Parietal lobe (tissue), 1 donor: ENCODE data around the gene TIGD7. TPM values are rescaled to one million over a fixed set of nuclear protein-coding genes. Genes with fewer than 3 reads are reported as not detected.

Experiments used
- total RNA-seq: library from RNA; depleted of rRNA; stranded (reverse); fragments of >200 nt; gene quantifications from one replicate; pipeline ENCODE4 v1.2.3, GENCODE V29; 2014

TIGD7 gene, protein sequence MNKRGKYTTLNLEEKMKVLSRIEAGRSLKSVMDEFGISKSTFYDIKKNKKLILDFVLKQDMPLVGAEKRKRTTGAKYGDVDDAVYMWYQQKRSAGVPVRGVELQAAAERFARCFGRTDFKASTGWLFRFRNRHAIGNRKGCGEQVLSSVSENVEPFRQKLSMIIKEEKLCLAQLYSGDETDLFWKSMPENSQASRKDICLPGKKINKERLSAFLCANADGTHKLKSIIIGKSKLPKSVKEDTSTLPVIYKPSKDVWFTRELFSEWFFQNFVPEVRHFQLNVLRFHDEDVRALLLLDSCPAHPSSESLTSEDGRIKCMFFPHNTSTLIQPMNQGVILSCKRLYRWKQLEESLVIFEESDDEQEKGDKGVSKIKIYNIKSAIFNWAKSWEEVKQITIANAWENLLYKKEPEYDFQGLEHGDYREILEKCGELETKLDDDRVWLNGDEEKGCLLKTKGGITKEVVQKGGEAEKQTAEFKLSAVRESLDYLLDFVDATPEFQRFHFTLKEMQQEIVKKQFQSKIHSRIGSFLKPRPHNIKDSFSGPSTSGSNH
- total RNA-seq, result 24.1 TPM

DNA sequence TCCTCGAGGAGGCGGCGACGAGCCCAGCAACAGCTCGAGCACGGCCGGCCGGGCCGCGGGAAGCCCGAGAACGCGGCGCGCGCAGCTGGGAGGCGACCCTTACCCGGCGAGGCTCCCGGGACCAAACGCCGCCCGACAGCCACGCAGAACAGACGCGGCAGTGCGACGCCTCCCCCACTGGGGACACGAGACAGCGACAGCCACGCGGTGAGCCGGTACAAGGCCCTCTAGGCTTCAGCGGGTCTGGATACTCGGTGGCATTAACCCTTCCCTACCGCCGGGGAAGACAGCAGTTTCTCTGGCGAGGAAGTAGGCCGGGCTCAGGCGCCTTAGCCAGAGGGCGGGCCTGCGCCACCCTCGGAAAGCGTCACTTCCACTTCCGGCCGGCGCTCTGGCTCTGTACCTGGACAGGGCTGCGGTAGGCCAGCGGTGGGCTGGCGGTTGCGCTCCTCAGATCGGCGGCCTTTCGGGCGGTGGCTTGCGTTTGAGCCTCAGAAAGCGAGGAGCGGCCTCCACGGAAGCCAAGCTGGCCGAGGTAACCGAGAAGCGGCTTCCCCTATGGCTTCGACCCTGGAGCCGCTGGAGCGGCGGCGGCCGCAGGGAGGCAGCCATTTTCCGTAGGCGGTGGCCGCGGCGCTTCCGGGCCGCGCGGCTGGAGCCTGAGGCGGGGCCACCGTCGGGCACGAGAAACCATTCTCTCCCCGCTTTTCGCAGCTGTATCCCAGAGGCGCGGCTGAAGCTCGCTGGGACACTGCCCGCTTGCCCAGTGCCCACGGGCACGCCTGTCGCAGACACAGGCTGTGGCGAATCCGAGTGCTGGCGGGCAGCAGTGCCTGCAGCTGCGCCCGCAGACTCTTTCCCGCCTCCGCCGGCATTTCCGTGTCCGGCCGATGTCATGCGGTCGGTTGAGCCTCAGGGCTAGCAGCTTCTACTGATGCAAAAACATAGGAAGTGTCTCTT lies at the start of gene TIGD7, which contains the start of gene ZNF75A:
TIGD7 (minus strand) TSS at position 322 of the 960 bp plus-strand sequence. CDS start 4,816 bp downstream, outside the sequence.
ZNF75A (plus strand) TSS at position 389 of the 960 bp plus-strand sequence. CDS start 2,932 bp downstream, outside the sequence.

DNA sequence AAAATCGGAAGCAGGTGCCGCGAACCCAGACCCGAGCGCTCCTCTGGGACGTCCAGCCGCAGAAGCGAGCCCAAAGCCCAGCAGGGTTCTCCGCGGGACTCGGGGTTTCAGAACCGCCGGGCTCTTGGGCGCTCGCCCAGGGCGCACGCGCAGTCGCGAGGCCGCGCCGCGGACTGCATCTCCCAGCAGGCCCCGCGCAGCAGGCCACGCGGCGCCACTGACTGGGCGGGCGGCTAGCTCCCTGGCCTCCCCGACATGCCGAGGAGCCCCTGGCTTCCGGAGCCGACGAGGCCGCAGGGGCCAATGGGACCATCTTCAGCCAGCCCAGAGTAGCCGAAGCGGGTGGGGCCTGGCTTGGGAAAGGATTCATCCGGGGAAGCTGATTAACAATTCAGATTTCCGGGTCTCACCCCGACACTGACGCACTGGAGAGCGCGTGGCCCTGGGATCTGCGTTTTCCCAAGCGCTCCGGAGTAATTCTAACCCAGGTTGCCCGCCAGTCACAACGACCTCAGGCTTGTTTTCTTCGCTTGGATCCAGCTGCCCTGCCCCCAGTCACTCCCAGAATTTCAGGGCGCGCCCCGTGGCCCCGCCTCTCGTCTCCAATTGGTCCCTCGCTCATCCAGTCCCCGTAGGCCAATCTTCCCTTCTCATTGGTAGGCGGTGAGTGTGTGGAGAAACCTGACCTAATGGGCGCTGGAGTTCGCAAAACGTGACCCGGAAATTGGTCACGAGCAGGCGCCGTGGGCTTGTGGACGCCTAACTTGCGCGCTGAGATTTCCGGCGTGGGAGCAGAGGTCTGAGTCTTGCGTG lies 22.3 kb downstream of the TIGD7 start, which contains the start of gene ZNF263:
ZNF263 (plus strand) TSS at position 762 of the 813 bp plus-strand sequence. CDS start 328 bp downstream, outside the sequence.

DNA sequence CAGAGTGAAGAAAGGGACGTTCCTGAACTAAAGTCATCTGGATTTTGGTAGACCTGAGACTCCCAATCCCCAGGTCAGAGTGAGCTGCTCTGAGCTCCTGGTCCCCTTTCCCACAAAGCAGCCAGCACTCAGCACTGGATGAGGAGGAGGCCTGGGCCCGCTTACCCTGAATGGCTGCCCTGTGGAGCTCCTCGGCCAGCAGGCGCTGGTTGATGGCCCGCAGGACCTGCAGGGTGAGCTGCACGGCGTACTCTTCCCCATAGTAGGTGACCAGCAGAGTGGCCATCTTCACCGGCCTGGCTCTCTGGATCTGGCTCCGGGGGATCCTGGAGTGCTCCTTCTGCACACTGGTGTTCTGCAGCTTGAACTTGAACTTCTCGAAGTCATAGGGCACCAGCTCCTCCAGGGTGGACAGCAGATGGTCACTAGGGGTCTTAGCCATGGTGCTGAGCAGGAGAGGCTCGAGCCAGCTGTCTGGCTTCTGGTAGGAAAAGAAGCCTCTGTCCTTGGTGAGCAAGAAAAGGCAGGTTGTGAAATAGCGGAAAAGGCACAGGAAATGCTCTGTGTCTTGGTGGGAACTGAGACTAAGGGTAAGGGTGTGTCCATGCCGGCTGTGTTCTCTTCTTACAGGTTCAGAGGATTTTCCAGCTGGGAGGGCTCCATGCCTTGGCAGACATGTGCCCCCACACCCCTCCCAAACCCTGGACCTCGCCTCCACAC lies 48.9 kb downstream of the TIGD7 start, which contains the start of gene MEFV:
MEFV (minus strand) TSS at position 488 of the 720 bp plus-strand sequence; CDS start at position 442, 46 bp downstream.

Other genes with a start within 250 kb of the TIGD7 start
- gene IL32, start 239.8 kb downstream of the TIGD7 start, total RNA-seq, result 1.6 TPM
- gene ZSCAN10, start 206.1 kb downstream of the TIGD7 start, total RNA-seq, result not detected
- gene ZNF205, start 192.8 kb downstream of the TIGD7 start, total RNA-seq, result 14.4 TPM
- gene ZNF213, start 170.4 kb downstream of the TIGD7 start, total RNA-seq, result 10.3 TPM
- 0.94 TPM for gene OR1F1, start 117.2 kb downstream of the TIGD7 start, total RNA-seq
- gene ZNF200, start 70.3 kb downstream of the TIGD7 start, total RNA-seq, result 16.3 TPM
- gene MEFV, start 48.8 kb downstream of the TIGD7 start, total RNA-seq, result 0.31 TPM
- 55.7 TPM for gene ZNF263, start 21.9 kb downstream of the TIGD7 start, total RNA-seq
- gene ZNF75A, start 67 bp upstream of the TIGD7 start, total RNA-seq, result 71.1 TPM
- gene OR2C1, start 50.5 kb upstream of the TIGD7 start, total RNA-seq, result 0.94 TPM
- gene ZSCAN32, start 95.6 kb upstream of the TIGD7 start, total RNA-seq, result 15.0 TPM
- gene ZNF174, start 95.8 kb upstream of the TIGD7 start, total RNA-seq, result 12.2 TPM
- 5.0 TPM for gene ZNF597, start 138.1 kb upstream of the TIGD7 start, total RNA-seq
- gene NAA60, start 138.2 kb upstream of the TIGD7 start, total RNA-seq, result 25.4 TPM
- not detected for gene C16orf90, start 190.1 kb upstream of the TIGD7 start, total RNA-seq
- 42.3 TPM for gene CLUAP1, start 195.6 kb upstream of the TIGD7 start, total RNA-seq